Mucosa of stomach (tissue), 1 donor: ENCODE measurements around the gene CDH24.
"Not testable (repeated sequence)": the region's sequence is repeated elsewhere in the genome, so short reads cannot be mapped to it uniquely, and the experiment has no call there.

ENCODE experiments used
- H3K27me3 ChIP-seq: one replicate; pipeline ENCODE4 v1.7.0; 2013; ENCODE audit warnings: mild to moderate bottlenecking, low read length; ENCODE audit not compliant: control insufficient read depth, insufficient read depth
- H3K36me3 ChIP-seq: one replicate; pipeline ENCODE4 v1.7.0; 2013; ENCODE audit warnings: low read length; ENCODE audit not compliant: control insufficient read depth, insufficient read depth
- H3K4me1 ChIP-seq: one replicate; pipeline ENCODE4 v1.7.0; 2013; ENCODE audit warnings: mild to moderate bottlenecking, low read length; ENCODE audit not compliant: control insufficient read depth, insufficient read depth
- H3K4me3 ChIP-seq: one replicate; pipeline ENCODE4 v1.7.0; 2013; ENCODE audit warnings: low read length
- H3K9ac ChIP-seq: one replicate; pipeline ENCODE4 v1.7.0; 2013; ENCODE audit warnings: mild to moderate bottlenecking, low read length, moderate library complexity
- H3K9me3 ChIP-seq: one replicate; pipeline ENCODE4 v1.7.0; 2013; ENCODE audit warnings: mild to moderate bottlenecking, low read length, moderate library complexity; ENCODE audit not compliant: control insufficient read depth
- donor health status: Pancreatic carcinoma.

The CDH24 gene

GRCh38 chr14:23025151-23025814, 32.0 kb downstream of the CDH24 start:
- no peak overlapping the region for H3K4me3 ChIP-seq
- peaks cover 7% of the 10 kb centered on the region for H3K36me3 ChIP-seq
- H3K9ac ChIP-seq = no peak overlapping the region
- no peaks in the 10 kb centered on the region for H3K9me3 ChIP-seq
- H3K27me3 ChIP-seq = no peaks in the 10 kb centered on the region
- no peaks in the 10 kb centered on the region for H3K4me1 ChIP-seq

- no peaks in the 10 kb centered on the region for H3K9me3 ChIP-seq
- no peaks in the 10 kb centered on the region for H3K4me1 ChIP-seq
- H3K36me3 ChIP-seq = peaks cover 7% of the 10 kb centered on the region
Observed at GRCh38 chr14:23024612-23025075, 32.7 kb downstream of the CDH24 start.

GRCh38 chr14:23023795-23024152, 33.5 kb downstream of the CDH24 start:
- H3K9ac ChIP-seq = no peak overlapping the region
- H3K4me1 ChIP-seq = no peaks in the 10 kb centered on the region
- H3K4me3 ChIP-seq = no peak overlapping the region
- H3K27me3 ChIP-seq = no peaks in the 10 kb centered on the region
- peaks cover 7% of the 10 kb centered on the region for H3K36me3 ChIP-seq
- no peaks in the 10 kb centered on the region for H3K9me3 ChIP-seq

More at GRCh38 chr14:23024612-23025075, 32.7 kb downstream of the CDH24 start:
- Histone ChIP-seq H3K4me3 (no peak overlapping the region), H3K27me3 (no peaks in the 10 kb centered on the region), H3K9ac (no peak overlapping the region)

GRCh38 chr14:23023022-23023794, 34.1 kb downstream of the CDH24 start:
- Histone ChIP-seq H3K9ac (no peak overlapping the region), H3K9me3 (no peaks in the 10 kb centered on the region), H3K4me1 (no peaks in the 10 kb centered on the region), H3K4me3 (no peak overlapping the region), H3K36me3 (peaks cover 7% of the 10 kb centered on the region), H3K27me3 (no peaks in the 10 kb centered on the region)

- Histone ChIP-seq H3K9me3 (no peaks in the 10 kb centered on the region), H3K36me3 (peaks cover 7% of the 10 kb centered on the region), H3K9ac (no peak overlapping the region), H3K27me3 (no peaks in the 10 kb centered on the region), H3K4me3 (no peak overlapping the region), H3K4me1 (no peaks in the 10 kb centered on the region)
Observed at GRCh38 chr14:23021889-23022442, 35.4 kb downstream of the CDH24 start.

GRCh38 chr14:23021434-23021833, 35.9 kb downstream of the CDH24 start:
- Histone ChIP-seq H3K4me1 (no peaks in the 10 kb centered on the region), H3K36me3 (peaks cover 7% of the 10 kb centered on the region), H3K27me3 (no peaks in the 10 kb centered on the region), H3K4me3 (no peak overlapping the region), H3K9ac (no peak overlapping the region), H3K9me3 (no peaks in the 10 kb centered on the region)

GRCh38 chr14:23020143-23021128, 36.9 kb downstream of the CDH24 start:
- Histone ChIP-seq H3K9me3 (no peaks in the 10 kb centered on the region), H3K4me1 (no peaks in the 10 kb centered on the region), H3K9ac (no peak overlapping the region), H3K36me3 (peaks cover 4% of the 10 kb centered on the region), H3K4me3 (no peak overlapping the region), H3K27me3 (no peaks in the 10 kb centered on the region)

- no peaks in the 10 kb centered on the region for H3K36me3 ChIP-seq
- H3K9me3 ChIP-seq = no peaks in the 10 kb centered on the region
- no peak overlapping the region for H3K9ac ChIP-seq
- no peaks in the 10 kb centered on the region for H3K4me1 ChIP-seq
- no peaks in the 10 kb centered on the region for H3K27me3 ChIP-seq
- H3K4me3 ChIP-seq = no peak overlapping the region
Observed at GRCh38 chr14:23018107-23018506, 39.2 kb downstream of the CDH24 start.

- Histone ChIP-seq H3K9me3 (no peaks in the 10 kb centered on the region), H3K9ac (no peak overlapping the region), H3K36me3 (no peaks in the 10 kb centered on the region), H3K4me1 (no peaks in the 10 kb centered on the region), H3K27me3 (no peaks in the 10 kb centered on the region), H3K4me3 (no peak overlapping the region)
Observed at GRCh38 chr14:23017091-23017490, 40.2 kb downstream of the CDH24 start.

- H3K4me1 ChIP-seq = no peaks in the 10 kb centered on the region
- H3K9ac ChIP-seq = no peak overlapping the region
- H3K9me3 ChIP-seq = no peaks in the 10 kb centered on the region
- no peaks in the 10 kb centered on the region for H3K36me3 ChIP-seq
- H3K4me3 ChIP-seq = no peak overlapping the region
- H3K27me3 ChIP-seq = no peaks in the 10 kb centered on the region
Observed at GRCh38 chr14:23015618-23016017, 41.7 kb downstream of the CDH24 start.

- not testable (repeated sequence) for H3K36me3 ChIP-seq, H3K27me3 ChIP-seq, H3K4me1 ChIP-seq, H3K9me3 ChIP-seq, H3K4me3 ChIP-seq, H3K9ac ChIP-seq
Observed at GRCh38 chr14:23013749-23014054, 43.6 kb downstream of the CDH24 start.
